WERI-Rb-1 (cell line): ENCODE results near the gene MRPL20.

Experiments
- DNase-seq: peaks from one replicate; pipeline ENCODE4 v3.0.0-alpha.2; 2020
- H3K27ac ChIP-seq: fragments of 250-450 bp; sonication (Bioruptor Pico); 2 replicates; pipeline ENCODE4 v1.5.1; 2020; ENCODE audit warnings: mild to moderate bottlenecking, moderate library complexity
- H3K27me3 ChIP-seq: fragments of 250-450 bp; sonication (Bioruptor Pico); 2 replicates; pipeline ENCODE4 v1.5.1; 2021; ENCODE audit warnings: mild to moderate bottlenecking, low read depth, moderate library complexity; ENCODE audit not compliant: insufficient read depth, severe bottlenecking
- H3K36me3 ChIP-seq: fragments of 250-450 bp; sonication (Bioruptor Pico); 2 replicates; pipeline ENCODE4 v1.5.1; 2020; ENCODE audit warnings: mild to moderate bottlenecking, moderate library complexity
- H3K4me3 ChIP-seq: 2 replicates; pipeline ENCODE4 v1.5.1; 2011; ENCODE audit warnings: low read depth, mild to moderate bottlenecking, control low read depth, low read length
- H3K9me3 ChIP-seq: fragments of 250-450 bp; sonication (Bioruptor Pico); 2 replicates; pipeline ENCODE4 v1.5.1; 2021; ENCODE audit warnings: mild to moderate bottlenecking, moderate library complexity; ENCODE audit not compliant: severe bottlenecking
- CTCF ChIP-seq: IDR thresholded peaks from 2 replicates; pipeline ENCODE4 v1.5.1; 2011; ENCODE audit warnings: low read depth, mild to moderate bottlenecking, control low read depth, inconsistent platforms, low read length

The MRPL20 gene

GRCh38 chr1:1440262-1441001, 33.3 kb upstream of the MRPL20 start:
- Histone ChIP-seq H3K9me3 (no peaks in the 10 kb centered on the region), H3K27ac (no peak overlapping the region), H3K27me3 (no peaks in the 10 kb centered on the region), H3K4me3 (no peak overlapping the region), H3K36me3 (no peaks in the 10 kb centered on the region; the same call in 1 of the 2 replicates)
- DNase-seq, result no peak
- no peak for TF ChIP-seq CTCF

GRCh38 chr1:1439546-1440261, 32.6 kb upstream of the MRPL20 start:
- no peak for TF ChIP-seq CTCF
- Histone ChIP-seq H3K27me3 (no peaks in the 10 kb centered on the region), H3K9me3 (no peaks in the 10 kb centered on the region), H3K36me3 (no peaks in the 10 kb centered on the region; the same call in 1 of the 2 replicates), H3K27ac (no peak overlapping the region), H3K4me3 (no peak overlapping the region)
- no peak for DNase-seq

- Histone ChIP-seq H3K9me3 (no peaks in the 10 kb centered on the region), H3K27ac (no peak overlapping the region), H3K27me3 (no peaks in the 10 kb centered on the region), H3K36me3 (no peaks in the 10 kb centered on the region; the same call in 1 of the 2 replicates), H3K4me3 (no peak overlapping the region)
- DNase-seq, result no peak
- no peak for TF ChIP-seq CTCF
Observed at GRCh38 chr1:1438531-1439381, 31.7 kb upstream of the MRPL20 start.

GRCh38 chr1:1437904-1438376, 30.8 kb upstream of the MRPL20 start:
- no peak overlapping the region for H3K4me3 ChIP-seq
- no peak for TF ChIP-seq CTCF

GRCh38 chr1:1437033-1437903, 30.2 kb upstream of the MRPL20 start:
- no peak for TF ChIP-seq CTCF
- H3K27me3 ChIP-seq, result no peaks in the 10 kb centered on the region
- no peaks in the 10 kb centered on the region; the same call in 1 of the 2 replicates for H3K36me3 ChIP-seq
- no peak for DNase-seq
- H3K4me3 ChIP-seq, result no peak overlapping the region
- H3K27ac ChIP-seq, result no peak overlapping the region
- H3K9me3 ChIP-seq, result no peaks in the 10 kb centered on the region

More at GRCh38 chr1:1437904-1438376, 30.8 kb upstream of the MRPL20 start:
- Histone ChIP-seq H3K27me3 (no peaks in the 10 kb centered on the region), H3K9me3 (no peaks in the 10 kb centered on the region), H3K27ac (no peak overlapping the region), H3K36me3 (no peaks in the 10 kb centered on the region; the same call in 1 of the 2 replicates)
- no peak for DNase-seq
